Cardiac fibroblast (primary cell): Measurements from ENCODE around the gene CFAP73.
"Not testable (repeated sequence)": the region's sequence is repeated elsewhere in the genome, so short reads cannot be mapped to it uniquely, and the experiment has no call there.

Experiments used
- DNase-seq, 2 donors: peaks; one replicate each; pipeline versions ENCODE4 v3.0.0 to v3.0.0-alpha.2; 2010; ENCODE audit warnings: low read depth in 2 of 2
- H3K4me3 ChIP-seq, 2 donors: replicated peaks in 1 of 2; 1 replicate in 1 of 2; 2 replicates in 1 of 2; pipeline ENCODE4 v1.5.1; 2011; ENCODE audit warnings: low read depth in 2 of 2, low read length in 2 of 2, mild to moderate bottlenecking in 2 of 2, moderate library complexity in 1 of 2
- TF ChIP-seq, protein P1 (sequence below): IDR thresholded peaks from one replicate; pipeline ENCODE4 v1.5.1; 2011; ENCODE audit warnings: low read depth, mild to moderate bottlenecking, low read length, inconsistent platforms

The CFAP73 gene

DNA sequence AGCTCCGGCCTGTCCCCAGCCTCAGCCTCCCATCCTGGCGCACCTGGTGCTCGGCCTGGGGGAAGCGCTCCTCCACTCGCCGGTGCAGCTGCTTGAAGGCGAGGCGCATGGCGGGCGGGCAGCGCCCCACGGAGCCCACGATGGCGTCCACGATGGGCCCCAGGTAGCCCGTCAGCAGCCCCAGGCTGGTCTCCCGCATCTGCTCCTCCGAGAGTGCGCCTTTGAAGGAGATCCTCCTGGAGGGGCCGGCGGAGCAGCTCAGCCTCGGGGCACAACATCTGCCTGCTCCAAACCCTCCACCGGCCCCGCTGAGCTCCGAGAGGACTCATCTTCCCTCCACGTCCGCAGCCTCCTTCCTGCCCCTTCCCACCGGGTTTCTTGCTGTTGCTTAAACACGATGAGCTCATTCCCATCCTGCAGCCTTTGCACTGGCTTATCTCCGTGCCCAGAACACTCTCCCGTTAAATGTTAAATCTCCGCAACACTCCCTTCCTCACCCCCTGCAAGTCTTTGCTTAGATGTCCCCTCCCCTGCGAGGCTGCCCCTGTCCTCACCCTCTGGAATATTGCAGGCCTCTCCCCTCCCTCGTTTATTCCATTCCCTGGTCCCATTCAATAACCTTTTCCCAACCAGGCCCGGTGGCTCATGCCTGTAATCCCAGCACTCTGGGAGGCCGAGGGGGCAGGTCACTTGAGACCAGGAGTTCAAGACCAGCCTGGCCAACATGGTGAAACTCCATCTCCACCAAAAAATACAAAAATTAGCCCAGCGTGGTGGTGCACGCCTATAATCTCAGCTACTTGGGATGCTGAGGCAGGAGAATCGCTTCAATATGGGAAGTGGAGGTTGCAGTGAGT, 37.3 kb upstream of the CFAP73 start:
- no peak overlapping the region for H3K4me3 ChIP-seq
- DNase-seq, result no peak
- TF ChIP-seq, protein P1, sequence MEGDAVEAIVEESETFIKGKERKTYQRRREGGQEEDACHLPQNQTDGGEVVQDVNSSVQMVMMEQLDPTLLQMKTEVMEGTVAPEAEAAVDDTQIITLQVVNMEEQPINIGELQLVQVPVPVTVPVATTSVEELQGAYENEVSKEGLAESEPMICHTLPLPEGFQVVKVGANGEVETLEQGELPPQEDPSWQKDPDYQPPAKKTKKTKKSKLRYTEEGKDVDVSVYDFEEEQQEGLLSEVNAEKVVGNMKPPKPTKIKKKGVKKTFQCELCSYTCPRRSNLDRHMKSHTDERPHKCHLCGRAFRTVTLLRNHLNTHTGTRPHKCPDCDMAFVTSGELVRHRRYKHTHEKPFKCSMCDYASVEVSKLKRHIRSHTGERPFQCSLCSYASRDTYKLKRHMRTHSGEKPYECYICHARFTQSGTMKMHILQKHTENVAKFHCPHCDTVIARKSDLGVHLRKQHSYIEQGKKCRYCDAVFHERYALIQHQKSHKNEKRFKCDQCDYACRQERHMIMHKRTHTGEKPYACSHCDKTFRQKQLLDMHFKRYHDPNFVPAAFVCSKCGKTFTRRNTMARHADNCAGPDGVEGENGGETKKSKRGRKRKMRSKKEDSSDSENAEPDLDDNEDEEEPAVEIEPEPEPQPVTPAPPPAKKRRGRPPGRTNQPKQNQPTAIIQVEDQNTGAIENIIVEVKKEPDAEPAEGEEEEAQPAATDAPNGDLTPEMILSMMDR, result no peak

- DNase-seq, result no peak
- no peak overlapping the region for H3K4me3 ChIP-seq
- TF ChIP-seq, protein P1, result no peak
Observed at GRCh38 chr12:113113397-113113796, 36.1 kb upstream of the CFAP73 start.

- no peak overlapping the region for H3K4me3 ChIP-seq
- no peak for DNase-seq
- TF ChIP-seq, protein P1, result no peak
Observed at GRCh38 chr12:113114447-113115178, 34.9 kb upstream of the CFAP73 start.

DNA sequence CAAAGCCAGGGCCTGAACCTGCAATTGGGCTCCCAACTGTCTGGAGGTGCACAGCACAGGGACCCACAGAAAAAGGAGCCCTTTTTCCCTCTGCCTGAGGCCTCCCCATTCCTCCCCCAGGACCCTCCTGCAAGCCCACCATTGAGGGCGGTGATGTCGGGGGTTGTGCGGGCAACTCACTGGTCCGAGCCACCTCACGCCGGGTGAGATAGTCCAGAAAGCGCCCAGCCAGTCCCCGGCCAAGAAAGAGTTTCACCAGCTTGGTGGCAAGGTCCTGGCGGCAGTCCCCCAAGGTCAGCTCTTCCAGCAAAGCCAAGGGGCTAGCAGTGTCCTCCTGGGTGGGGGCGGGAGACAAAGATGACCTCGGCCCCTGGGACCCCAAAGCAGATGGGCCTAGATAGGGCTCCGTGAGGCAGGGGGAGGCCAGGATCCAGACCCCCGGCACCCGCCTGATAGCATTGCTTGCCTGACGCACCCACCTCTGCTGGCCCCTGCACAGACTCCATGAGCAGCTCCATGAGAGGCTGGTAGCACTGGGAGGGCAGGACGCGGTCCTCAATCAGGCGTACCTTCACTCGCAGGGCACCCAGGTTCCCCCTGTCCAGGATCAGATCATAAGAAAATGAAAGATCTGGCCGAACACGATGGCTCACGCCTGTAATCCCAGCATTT, 33.9 kb upstream of the CFAP73 start:
- no peak for DNase-seq
- H3K4me3 ChIP-seq, result no peak overlapping the region
- TF ChIP-seq, protein P1, result no peak

DNA sequence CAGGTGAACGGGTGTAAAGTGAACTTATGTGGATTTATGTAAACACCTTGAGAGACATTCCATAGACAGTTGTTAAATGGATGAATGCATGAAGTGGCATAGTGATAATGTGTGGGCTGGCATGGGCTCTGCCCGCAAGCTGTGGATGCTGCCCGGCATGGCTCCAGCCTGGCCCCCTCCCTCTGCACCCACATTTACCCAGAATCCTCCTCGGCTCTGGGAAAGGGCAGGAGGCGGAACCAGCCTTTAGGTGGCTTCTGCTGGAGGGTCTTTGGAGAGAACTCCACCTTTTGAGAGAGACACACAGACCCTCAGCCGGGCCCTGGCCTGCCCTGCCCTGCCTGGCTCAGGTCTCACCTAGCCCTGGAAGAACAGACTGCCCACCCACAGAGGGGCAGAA, 32.6 kb upstream of the CFAP73 start:
- TF ChIP-seq, protein P1, result no peak
- H3K4me3 ChIP-seq, result no peak overlapping the region
- DNase-seq, result no peak

- DNase-seq, H3K4me3 ChIP-seq: not testable (repeated sequence)
Observed at GRCh38 chr12:113117684-113118083, 31.8 kb upstream of the CFAP73 start.

DNA sequence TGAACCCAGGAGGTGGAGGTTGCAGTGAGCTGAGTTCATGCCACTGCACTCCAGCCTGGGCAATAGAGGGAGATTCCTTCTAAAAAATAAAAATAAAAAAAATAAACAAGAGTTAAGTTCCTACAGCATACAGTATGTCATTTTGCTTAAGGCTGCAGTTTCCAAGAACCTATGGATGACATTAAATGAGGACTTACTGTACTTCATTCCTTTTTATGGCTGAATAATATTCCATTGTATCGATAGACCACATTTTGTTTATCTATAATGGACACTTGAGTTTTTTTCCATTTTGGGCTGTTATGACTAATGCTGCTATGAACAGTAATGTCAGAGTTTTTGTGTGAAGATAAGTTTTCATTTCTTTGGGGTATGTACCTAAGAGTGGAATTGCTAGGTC, 31.4 kb upstream of the CFAP73 start:
- DNase-seq, result no peak
- H3K4me3 ChIP-seq, result no peak overlapping the region
- TF ChIP-seq, protein P1, result no peak
